Middle frontal gyrus (tissue), 1 donor: ENCODE results near the gene RRAGD.

Experiments used
- DNase-seq: peaks from one replicate; pipeline ENCODE4 v3.0.0-alpha.2; 2015; ENCODE audit warnings: low spot score; ENCODE audit errors: extremely low spot score

RRAGD gene

GRCh38 chr6:89375427-89376267 lies 36.4 kb downstream of the RRAGD start:
- DNase-seq: no peak

DNA sequence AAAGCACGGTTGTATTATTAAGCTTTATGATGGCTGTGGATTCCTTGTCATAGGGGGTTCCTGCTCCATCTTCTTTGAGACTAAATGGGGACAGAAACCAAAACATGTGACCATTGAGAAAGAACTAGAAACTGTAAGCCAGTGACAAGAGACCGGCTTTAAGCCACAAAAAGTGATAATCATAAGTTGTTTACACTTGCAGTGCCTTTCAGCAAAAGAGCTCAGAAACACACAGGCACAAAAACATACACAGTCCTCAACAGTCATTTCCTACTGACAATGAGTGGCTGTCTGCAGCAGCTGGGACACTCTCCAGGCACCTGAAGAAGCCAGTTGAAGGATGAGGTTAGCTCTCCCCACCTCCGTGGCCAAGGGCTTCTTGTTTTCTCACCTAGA lies 39.6 kb downstream of the RRAGD start:
- DNase-seq: no peak

DNA sequence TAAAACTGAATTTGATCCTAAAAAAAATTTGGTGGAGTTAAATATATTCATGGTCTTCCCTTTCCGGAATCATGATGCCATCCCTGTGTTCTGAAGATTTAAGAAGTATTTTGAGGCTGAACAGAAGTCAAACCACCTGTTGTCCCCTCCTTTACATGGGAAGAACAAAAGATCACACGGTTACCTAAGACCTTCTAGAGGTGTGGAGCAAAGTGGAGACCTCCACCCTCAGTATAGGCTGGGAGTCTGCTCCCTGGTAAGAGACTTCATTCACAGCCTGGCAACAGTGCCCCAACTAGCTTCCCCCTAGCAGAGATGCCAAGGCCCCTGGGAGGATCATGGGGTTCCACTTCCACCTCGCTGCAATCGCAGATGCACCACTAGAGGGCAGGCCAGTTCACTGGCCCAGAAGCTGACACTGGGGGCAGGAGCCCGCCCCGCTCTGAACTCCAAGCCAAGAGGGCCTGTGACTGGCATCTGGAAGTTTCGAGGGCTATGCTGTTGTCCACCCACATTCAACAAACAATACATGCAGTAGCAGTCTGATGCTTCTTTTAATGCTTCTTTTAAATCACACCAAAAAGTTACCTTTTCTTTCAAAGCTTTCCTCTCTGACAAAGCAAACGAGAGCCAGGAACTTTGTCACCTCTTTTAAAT lies 40.1 kb downstream of the RRAGD start:
- DNase-seq: peak; percentile 69

- DNase-seq: no peak
Measured at GRCh38 chr6:89368999-89369398, 43.1 kb downstream of the RRAGD start.

DNA sequence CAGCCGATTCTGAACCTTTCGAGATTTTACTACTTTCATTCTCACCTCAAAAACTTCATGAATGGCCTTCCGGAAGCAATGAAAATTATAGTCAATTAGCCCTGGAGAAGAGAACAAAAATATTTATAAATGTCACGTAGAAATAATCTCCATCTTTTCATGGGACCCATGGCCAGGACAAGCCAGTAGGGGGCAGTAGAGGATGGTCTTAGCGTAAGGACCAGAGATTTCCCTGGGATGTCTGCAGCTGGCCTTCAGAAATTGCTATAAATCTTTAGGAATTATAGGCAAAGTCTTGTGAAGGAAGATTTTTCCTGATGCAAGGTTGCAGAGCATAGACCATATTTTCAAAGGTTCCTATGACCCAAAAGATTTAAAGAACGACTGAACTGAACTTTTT lies 44.0 kb downstream of the RRAGD start:
- DNase-seq: no peak

GRCh38 chr6:89364586-89364985 lies 47.5 kb downstream of the RRAGD start:
- no peak for DNase-seq

DNA sequence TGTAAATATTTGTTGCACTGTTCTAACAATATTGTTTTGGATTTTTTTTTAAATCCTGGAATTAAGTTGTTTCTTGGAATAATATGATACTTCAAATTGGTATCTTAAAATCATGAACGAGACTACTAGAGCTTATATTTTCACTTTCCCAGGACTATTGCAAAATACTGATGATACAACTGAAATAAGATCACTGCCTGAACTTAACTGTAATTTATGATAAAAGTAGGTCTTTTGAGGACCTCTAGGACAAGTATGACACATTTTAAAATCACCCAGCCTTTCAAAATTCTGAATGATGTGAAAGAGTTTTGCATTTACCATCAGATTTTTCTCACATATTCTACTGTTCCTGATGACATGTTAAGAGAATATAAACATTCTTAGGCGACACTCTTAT lies 50.9 kb downstream of the RRAGD start:
- DNase-seq: no peak

DNA sequence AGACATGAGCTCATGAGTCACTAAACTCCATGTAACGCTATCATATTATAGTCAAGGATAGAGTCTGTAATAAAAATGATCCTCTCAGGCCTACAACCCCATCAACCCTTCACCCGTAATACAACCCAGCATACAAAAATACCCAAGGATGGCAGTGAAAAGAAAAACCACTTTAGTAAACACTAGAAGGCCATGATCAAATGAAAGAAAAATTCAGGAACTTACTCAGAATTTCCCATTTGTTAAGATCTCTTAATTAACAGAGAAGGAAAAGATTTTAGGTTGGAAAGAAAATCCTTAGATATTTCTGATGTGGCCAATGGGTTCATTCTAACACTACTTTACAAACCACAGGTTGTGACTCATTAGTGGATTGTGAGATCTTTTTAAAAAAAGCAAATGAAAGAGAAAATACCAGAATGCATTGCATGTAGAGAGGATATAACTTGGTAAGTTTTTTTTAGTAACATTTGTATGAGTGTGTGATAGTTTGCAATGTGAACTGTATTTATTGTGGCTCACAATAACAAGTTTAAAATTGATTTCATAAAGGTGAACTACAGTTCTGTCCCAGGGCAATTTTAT lies 51.6 kb downstream of the RRAGD start:
- DNase-seq: no peak

- no peak for DNase-seq
Measured at GRCh38 chr6:89359561-89359960, 52.5 kb downstream of the RRAGD start.

DNA sequence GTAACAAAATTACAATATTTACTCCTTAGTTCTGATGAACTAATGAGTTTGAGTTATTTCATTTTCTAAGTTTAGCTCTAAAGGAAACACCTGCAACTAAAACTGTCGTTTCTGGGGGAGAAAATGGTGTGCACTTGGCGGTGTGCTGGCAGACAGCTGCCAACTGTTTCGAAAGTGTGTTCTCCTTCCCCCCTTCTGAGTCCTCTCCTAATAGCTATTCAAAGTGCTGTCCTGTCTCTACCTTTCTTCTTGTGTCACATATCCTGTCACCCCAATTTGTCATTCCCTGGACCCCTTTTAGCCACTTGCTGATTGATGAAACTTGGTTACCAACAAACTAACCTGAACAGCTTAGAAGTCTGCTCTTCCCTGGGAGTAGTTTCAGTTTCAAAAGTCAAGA lies 54.7 kb downstream of the RRAGD start:
- no peak for DNase-seq

- DNase-seq: no peak
Measured at GRCh38 chr6:89356642-89357170, 55.4 kb downstream of the RRAGD start.

DNA sequence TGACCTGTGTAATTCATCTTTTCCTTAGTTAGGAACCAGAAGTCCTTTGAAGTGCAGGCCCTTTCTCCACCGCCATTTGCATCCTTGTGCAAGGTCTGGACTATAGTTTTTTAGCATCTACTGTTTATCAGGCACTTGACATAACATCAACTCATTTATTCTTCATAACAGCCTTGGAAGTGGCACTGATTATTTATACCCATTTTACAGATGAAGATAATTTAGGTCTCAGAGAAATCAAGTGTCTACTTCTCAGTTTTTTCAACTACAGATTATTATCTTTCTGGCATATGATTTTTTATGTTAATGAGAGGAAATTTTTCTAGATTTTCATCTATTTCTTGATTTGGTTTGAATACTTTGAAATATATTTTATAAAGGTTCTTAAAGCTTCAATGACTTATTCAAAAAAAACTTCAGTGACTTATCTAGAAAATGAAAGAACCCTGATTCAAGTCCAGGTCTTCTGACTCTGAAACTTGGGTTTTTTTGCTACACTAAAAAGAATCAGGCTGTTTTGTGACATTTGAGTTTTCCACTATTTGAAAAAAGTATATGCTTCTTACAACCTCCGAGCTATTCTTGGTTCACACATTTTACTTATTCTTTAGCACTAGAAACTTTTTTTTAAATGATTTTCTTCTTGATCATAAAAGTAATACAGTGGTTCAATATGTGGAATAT lies 56.4 kb downstream of the RRAGD start:
- DNase-seq: no peak

DNA sequence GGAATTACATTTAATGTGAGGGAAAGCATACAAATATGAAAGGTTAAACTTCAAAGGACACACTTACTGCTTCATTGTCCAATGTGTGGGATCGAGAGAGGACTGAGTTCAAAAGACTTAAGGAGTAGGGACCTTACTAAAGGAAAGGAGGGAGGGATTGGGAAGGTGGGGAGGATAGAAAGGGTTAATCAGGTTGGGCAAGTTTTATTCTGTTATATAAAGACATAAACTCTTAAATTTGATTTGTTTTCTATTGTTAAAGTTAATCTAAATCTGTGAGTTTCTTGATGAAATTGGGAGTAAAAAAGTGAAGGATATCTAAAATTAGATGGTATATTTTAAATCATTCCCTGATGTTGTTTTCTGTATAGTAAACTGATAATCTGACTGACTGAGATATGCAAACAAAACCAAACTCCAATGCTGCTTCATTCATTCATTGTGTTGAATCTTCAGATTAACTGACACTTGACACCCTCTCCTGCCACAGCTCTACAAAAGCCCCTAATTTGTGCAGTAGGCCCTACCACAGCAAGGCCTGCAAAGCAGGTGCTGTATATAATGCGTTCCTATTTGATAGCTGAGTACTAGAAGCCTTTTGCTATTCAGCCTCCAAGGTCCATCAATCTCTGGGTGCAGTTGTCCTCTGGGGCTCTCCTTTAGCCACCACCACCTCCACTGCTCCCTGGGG lies 58.2 kb downstream of the RRAGD start:
- no peak for DNase-seq

DNA sequence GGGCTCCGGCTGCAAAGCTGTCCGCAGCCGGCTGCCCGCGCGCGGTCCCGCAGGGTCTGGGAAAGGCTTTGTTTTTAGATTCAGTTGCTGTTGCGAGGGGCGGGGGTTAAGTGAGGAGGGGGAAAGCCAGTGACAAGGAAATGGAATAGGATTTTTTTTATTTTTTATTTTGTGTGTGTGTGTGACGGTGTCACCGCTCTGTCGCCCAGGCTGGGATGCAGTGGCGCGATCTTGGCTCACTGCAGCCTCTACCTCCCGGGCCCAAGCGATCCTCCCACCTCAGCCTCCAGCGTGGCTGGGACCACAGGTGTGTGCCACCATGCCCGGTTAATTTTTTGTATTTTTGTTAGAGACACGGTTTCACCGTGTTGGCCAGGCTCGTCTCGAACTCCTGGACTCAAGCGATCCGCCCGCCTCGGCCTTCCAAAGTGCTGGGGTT lies 58.9 kb downstream of the RRAGD start:
- no peak for DNase-seq

- DNase-seq: peak; percentile 76
Measured at GRCh38 chr6:89352278-89353117, 59.6 kb downstream of the RRAGD start, which contains the start of gene UBE2J1. Gene UBE2J1 (minus strand): TSS chr6:89352722. CDS start chr6:89352569, 153 bp downstream.

DNA sequence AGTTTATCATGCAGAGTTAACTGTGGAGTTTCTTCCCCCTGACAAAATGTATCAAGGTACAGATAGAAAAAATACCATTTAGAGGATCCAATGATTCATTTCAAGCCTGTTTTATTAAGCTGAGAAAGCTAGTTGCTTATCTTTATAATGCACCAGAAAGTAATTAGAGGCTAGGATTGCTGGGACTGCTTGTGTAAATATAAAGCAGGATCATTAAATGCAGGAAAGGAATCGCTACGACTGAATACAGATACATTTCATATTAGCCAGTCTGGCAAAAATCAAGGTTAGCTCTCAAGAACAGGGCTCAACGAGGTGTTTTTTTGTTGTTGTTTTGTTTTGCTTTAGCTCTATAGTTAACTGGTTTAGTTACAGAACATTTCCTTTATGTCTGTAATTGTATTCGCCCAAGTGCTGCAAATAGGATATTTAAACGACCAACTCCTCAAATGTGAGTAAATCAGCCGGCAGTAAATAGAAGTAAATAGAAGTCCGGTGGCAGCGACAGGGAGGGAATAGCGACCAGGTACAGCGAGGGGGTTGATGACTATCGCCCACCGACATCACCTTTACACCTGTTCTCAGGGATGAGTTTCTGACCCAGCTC lies 60.3 kb downstream of the RRAGD start:
- DNase-seq: no peak

- no peak for DNase-seq
Measured at GRCh38 chr6:89350281-89350966, 61.6 kb downstream of the RRAGD start.

GRCh38 chr6:89348372-89348771 lies 63.7 kb downstream of the RRAGD start:
- no peak for DNase-seq

GRCh38 chr6:89347825-89348224 lies 64.2 kb downstream of the RRAGD start:
- no peak for DNase-seq
